Body of pancreas (tissue), 4 donors: Measurements from ENCODE around the gene ATP5F1A.

Experiments
- POLR2A ChIP-seq, 3 donors: fragments of 450-650 bp; IDR thresholded peaks; one replicate each; pipeline ENCODE4 v1.6.1; 2016; ENCODE audit warnings: antibody characterized with exemption in 3 of 3, mild to moderate bottlenecking in 2 of 3
- TF ChIP-seq, protein P1 (sequence below), 7 experiments: fragments of 450-650 bp in 4 of 7; fragments of 200-600 bp in 3 of 7; sonication (generic) in 3 of 7; IDR thresholded peaks; one replicate each; pipeline ENCODE4 v1.5.1; 2016 to 2019; ENCODE audit warnings: antibody characterized with exemption in 7 of 7

DNA sequence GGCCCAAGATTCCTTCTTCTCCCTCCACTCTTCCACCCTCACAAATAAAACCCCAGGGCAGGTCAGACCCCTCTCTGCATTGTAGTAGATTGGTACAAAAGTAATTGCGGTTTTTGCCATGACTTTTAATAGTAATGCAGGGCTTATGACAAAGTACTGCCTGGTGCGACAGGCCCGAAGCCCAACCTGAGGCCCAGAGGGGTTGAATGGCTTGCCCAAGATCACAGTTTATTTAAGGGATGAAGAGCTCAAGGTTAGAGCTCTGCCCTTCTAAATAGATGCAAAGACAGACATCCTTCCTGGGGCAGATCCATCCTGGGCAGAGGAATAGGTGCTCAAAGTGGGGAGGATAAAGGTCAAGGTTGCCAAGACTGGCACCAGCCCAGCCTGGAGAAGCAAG is 25.1 kb downstream of the ATP5F1A start:
- TF ChIP-seq, protein P1, sequence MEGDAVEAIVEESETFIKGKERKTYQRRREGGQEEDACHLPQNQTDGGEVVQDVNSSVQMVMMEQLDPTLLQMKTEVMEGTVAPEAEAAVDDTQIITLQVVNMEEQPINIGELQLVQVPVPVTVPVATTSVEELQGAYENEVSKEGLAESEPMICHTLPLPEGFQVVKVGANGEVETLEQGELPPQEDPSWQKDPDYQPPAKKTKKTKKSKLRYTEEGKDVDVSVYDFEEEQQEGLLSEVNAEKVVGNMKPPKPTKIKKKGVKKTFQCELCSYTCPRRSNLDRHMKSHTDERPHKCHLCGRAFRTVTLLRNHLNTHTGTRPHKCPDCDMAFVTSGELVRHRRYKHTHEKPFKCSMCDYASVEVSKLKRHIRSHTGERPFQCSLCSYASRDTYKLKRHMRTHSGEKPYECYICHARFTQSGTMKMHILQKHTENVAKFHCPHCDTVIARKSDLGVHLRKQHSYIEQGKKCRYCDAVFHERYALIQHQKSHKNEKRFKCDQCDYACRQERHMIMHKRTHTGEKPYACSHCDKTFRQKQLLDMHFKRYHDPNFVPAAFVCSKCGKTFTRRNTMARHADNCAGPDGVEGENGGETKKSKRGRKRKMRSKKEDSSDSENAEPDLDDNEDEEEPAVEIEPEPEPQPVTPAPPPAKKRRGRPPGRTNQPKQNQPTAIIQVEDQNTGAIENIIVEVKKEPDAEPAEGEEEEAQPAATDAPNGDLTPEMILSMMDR (IDR thresholded peaks at IDR 0.05): no peak
- TF ChIP-seq POLR2A (IDR thresholded peaks at IDR 0.05): no peak
